GM21423 (cell line): ENCODE measurements around the gene NOG.

Experiments used
- ATAC-seq: cut with Tn5 transposase; IDR thresholded peaks from one replicate; pipeline ENCODE4 v1.9.1; 2021; ENCODE audit warnings: mild to moderate bottlenecking, moderate library complexity; ENCODE audit not compliant: unreplicated experiment

The NOG gene

DNA sequence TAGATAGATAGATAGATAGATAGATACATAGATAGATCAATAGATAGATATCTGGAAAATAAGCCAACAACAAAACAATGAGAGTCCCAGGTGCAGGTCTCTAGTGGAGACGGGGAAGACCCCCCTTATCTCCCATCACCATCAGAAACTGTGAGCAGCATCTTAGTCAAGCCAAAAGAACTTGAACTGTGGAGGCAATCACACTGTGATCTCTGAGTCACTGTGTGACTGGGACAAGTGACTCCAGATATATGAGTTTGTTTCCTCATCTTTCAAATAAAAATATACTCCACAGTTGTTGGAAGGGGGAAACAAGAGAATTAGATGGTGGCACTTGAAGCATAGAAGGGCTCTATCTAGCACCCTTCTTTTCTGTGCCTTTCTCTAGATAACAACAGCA is 42.1 kb downstream of the NOG start:
- no peak for ATAC-seq

DNA sequence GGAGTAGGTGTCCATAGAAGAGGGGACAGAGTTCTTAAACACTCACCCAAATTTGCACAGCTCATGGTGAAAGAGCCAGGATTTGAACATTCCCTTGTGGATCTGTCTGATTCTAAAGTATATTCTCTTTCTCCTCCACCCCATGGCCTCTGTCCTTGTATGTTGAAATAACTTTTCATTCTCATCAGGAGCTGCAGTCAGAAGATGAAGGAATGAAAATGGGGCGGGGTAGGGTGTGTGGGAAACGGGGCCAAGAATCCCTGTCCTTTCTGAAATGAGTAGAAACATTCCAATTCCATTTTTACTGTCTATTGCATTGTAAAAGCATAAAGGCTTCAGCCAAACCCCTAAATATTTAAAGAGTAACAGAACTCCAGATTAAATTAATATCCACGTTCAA is 42.8 kb downstream of the NOG start:
- no peak for ATAC-seq

DNA sequence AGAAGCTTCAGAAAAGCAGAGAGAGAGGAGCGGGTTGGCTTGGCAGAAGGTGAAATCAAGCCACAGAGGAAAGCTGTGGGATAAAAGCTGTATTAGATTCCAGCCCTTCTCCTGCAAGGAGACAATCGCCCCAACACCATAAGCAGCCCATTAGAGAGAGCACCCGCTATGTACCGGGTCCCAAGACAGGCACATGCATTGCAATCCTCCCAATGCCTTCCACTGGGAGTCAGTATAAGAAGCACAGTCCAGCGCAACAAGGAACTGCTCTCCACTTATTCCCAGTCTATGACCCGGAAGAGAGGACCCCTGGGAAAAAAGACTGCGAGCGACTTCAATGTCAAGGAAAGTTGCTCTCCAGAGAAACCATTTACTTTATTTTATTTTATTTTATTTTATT is 43.8 kb downstream of the NOG start:
- no peak for ATAC-seq

DNA sequence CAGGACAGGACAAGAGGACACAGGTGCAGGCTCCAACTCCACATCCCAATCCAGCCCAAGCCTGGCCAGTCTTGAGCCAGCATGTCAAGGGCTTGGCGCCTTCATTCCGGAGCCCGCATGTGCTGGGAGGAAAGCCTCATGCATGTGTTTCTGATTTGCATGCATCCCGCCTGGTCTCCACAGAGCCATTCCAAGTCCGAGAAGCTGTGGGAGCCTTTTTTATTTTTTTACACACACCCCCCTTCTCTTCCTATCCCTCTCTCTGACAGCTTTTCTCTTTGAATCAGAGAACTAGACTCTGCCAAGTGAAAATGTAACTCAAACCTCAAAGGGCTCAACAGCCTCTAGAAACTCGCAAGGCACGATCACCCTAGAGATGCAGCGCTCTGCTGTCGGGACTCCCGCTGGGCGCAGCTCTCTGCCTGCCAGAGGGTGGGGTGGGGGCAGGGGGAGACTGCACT is 45.1 kb downstream of the NOG start:
- ATAC-seq: no peak

DNA sequence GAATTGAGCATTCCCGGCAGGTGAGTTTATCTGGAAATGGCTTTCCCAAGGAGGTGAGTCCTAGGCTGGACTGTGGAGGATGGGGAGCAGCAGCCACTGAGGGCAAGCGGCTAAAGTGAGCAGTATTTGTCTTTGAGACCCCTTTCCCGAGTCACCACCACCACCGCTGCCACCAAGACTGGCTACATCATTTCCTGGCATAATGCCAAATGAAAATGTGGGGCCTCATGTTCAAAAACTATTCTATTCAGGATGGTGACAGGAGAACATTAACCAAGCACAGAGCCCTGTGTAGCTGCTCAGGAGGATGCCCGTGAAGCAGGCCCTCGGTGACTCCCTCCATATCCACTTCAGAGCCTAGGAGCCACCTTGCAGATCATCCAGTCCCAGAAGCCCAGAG is 46.0 kb downstream of the NOG start:
- no peak for ATAC-seq

DNA sequence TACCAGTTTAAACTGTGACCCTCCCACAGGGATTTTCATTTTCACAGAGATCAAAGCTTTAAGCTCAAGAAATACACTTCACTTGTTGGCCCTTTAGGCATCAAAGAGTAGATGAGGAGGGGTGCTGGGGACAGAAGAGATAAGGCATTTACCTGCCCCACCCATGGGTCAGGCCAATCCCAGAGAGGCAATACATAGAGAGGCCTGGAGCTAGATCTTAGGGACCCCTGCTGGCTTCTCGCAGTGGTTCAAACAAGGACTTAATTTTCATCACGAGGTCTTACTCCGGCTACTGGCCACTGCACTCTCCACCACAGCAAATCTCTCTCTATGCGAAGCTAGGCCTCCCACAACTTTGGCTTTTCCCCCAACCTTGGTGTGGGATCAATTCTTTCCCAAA is 46.6 kb downstream of the NOG start:
- no peak for ATAC-seq

DNA sequence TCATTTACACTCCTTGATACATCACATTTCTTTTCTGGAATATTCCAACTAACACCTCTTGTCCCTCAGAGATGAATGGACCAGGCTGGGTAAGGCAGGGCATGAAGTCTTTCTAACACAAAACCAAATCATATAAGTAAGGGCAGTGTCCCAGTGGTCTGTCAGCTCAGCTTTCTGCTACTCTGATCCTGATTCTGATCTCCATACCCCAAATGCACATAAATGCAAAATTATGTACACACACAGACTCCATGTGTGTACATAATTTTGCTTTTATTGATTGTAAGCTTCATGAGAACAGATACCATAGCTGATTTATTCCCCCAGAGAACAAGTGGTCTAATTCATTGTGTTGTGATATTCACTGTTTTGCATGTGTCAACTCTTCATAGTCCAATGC is 47.9 kb downstream of the NOG start:
- no peak for ATAC-seq

DNA sequence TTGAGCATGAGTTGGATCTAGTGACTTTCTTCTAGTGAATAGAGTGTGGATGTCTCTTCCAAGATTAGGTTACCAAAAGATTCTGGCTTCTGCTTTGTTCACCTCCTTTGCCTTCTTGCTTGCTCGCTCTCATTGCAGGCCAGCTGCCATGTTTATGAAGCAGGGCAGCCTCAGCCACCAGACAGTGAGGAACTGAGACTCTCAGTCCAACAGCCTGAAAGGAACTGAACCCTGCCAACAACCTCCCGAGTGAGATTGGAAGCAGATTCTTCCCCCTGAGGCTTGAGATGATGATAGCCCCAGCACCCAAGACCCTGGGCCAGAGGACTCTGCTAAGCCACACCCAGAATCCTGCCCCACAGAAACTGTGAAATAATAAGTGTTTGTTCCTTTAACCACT is 48.4 kb downstream of the NOG start:
- ATAC-seq: no peak

DNA sequence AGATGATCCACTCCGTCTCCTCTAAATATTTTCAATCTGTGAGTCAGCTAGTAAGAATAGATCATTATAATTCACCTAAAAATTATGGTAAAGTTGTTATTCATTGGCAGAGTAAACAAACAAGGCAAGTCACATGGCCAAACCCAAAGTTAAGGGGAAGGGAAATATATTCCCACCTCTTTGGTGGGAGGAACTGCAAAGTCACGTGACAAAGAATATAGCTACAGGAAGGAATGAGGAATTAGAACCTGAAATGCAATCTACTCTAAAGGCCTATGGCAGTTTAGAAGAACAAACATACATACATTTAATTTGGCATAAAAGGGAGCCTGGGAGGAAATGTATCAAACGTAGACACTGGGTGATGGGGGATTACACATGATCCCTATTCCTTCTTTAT is 48.9 kb downstream of the NOG start:
- ATAC-seq: no peak
